T-helper 1 cell treated with Interleukin-12 subunit alpha and Interleukin-12 subunit beta and Interleukin-4 antibody, amounts not matched to agents 30 ng/mL and 1 ng/mL, for 36 hours (primary cell): Measurements from ENCODE around the gene SLC25A44. TPM values are rescaled to one million over a fixed set of nuclear protein-coding genes. Genes with fewer than 3 reads are reported as not detected.

ENCODE experiments used
- intact Hi-C: fragments of 100-400 bp; cut with micrococcal nuclease; formaldehyde crosslinking; loops from one replicate; pipeline ENCODE4 v1.15.1; 2024
- total RNA-seq: library from RNA; stranded (reverse); gene quantifications from 2 replicates; pipeline ENCODE4 v1.2.3, GENCODE V29; 2022

Gene SLC25A44
- total RNA-seq, 1 donor from 2014 or later: 41.9 TPM

GRCh38 chr1:156260896-156261295 is 67.0 kb downstream of the SLC25A44 start:
- intact Hi-C loops: no loop called here

Other genes with a start within 250 kb of the SLC25A44 start
- gene ARHGEF2, start 215.6 kb upstream of the SLC25A44 start, total RNA-seq: 181 and 188 TPM in 2 replicates
- gene SSR2, start 173.2 kb upstream of the SLC25A44 start, total RNA-seq: 278 and 281 TPM in 2 replicates
- 39.0 and 40.6 TPM in 2 replicates for gene UBQLN4, start 140.3 kb upstream of the SLC25A44 start, total RNA-seq
- gene LAMTOR2, start 139.3 kb upstream of the SLC25A44 start, total RNA-seq: 62.0 and 62.1 TPM in 2 replicates
- gene RAB25, start 132.9 kb upstream of the SLC25A44 start, total RNA-seq: 0.56 TPM in 1 of 2 replicates, not detected in the other
- gene MEX3A, start 111.6 kb upstream of the SLC25A44 start, total RNA-seq: 0.07 TPM in 1 of 2 replicates, not detected in the other
- gene LMNA, start 79.4 kb upstream of the SLC25A44 start, total RNA-seq: 32.7 and 33.3 TPM in 2 replicates
- 4.6 and 5.1 TPM in 2 replicates for gene SEMA4A, start 40.5 kb upstream of the SLC25A44 start, total RNA-seq
- gene PMF1, start 18.9 kb downstream of the SLC25A44 start, total RNA-seq: 83.8 and 87.8 TPM in 2 replicates
- 1.6 and 1.9 TPM in 2 replicates for gene BGLAP, start 48.1 kb downstream of the SLC25A44 start, total RNA-seq
- gene PAQR6, start 54.0 kb downstream of the SLC25A44 start, total RNA-seq: 5.7 and 8.3 TPM in 2 replicates
- 70.6 and 71.5 TPM in 2 replicates for gene SMG5, start 88.7 kb downstream of the SLC25A44 start, total RNA-seq
- gene TMEM79, start 90.2 kb downstream of the SLC25A44 start, total RNA-seq: 8.4 and 8.5 TPM in 2 replicates
- gene GLMP, start 101.6 kb downstream of the SLC25A44 start, total RNA-seq: 37.5 and 45.2 TPM in 2 replicates
- not detected in 2 replicates for gene VHLL, start 105.2 kb downstream of the SLC25A44 start, total RNA-seq
- gene CCT3, start 144.2 kb downstream of the SLC25A44 start, total RNA-seq: 288 and 298 TPM in 2 replicates
- 0.59 TPM in 1 of 2 replicates, not detected in the other for gene TSACC, start 144.4 kb downstream of the SLC25A44 start, total RNA-seq
- gene RHBG, start 175.1 kb downstream of the SLC25A44 start, total RNA-seq: not detected in 2 replicates